ENCODE measurements around the gene SGTA. TPM values are rescaled to one million over a fixed set of nuclear protein-coding genes. Genes with fewer than 3 reads are reported as not detected.

Gene SGTA
- total RNA-seq, 1 experiment from 2014 or later: 85.7 TPM

DNA sequence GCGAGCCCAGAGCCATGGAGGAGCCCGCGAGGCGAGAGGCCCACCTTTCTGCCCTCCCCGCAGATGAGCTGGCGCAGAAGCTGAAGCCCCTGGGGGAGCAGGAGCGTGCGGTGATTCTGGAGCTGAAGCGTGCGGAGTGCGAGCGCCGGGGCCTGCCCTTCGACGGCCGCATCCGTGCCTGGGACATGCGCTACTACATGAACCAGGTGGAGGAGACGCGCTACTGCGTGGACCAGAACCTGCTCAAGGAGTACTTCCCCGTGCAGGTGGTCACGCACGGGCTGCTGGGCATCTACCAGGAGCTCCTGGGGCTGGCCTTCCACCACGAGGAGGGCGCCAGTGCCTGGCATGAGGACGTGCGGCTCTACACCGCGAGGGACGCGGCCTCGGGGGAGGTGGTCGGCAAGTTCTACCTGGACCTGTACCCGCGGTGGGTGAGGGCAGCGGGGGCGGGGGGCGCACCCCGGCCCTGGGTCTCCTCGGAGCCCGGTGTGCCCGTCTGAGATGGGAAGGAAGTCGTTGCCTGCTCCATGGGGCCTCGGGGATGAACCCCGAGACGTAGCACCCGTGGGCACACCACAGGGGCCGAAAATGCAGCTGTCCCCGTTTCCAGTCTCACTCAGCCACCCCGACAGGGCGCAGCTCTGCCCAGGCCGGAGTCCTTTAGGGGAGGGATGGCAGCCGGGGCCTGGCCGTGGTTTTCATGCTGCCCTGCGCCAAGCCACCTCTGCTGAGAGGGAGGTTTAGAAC is 24.5 kb upstream of the SGTA start:
- in situ Hi-C loops (cut with HindIII; ENCODE audit: low pct_unique_long_range_greater_than_20kb, low sequenced_read_pairs) (no loop called here), intact Hi-C loops (cut with micrococcal nuclease; ENCODE audit: unreplicated experiment) (no loop called here)
- TF ChIP-seq POLR2AphosphoS5 (IDR thresholded peaks at IDR 0.05; ENCODE audit: low read depth, low read length) (no peak), SIN3A (IDR thresholded peaks at IDR 0.05; ENCODE audit: borderline replicate concordance, insufficient read depth, low read depth, low read length) (no peak)
- TF ChIP-seq, protein P1, sequence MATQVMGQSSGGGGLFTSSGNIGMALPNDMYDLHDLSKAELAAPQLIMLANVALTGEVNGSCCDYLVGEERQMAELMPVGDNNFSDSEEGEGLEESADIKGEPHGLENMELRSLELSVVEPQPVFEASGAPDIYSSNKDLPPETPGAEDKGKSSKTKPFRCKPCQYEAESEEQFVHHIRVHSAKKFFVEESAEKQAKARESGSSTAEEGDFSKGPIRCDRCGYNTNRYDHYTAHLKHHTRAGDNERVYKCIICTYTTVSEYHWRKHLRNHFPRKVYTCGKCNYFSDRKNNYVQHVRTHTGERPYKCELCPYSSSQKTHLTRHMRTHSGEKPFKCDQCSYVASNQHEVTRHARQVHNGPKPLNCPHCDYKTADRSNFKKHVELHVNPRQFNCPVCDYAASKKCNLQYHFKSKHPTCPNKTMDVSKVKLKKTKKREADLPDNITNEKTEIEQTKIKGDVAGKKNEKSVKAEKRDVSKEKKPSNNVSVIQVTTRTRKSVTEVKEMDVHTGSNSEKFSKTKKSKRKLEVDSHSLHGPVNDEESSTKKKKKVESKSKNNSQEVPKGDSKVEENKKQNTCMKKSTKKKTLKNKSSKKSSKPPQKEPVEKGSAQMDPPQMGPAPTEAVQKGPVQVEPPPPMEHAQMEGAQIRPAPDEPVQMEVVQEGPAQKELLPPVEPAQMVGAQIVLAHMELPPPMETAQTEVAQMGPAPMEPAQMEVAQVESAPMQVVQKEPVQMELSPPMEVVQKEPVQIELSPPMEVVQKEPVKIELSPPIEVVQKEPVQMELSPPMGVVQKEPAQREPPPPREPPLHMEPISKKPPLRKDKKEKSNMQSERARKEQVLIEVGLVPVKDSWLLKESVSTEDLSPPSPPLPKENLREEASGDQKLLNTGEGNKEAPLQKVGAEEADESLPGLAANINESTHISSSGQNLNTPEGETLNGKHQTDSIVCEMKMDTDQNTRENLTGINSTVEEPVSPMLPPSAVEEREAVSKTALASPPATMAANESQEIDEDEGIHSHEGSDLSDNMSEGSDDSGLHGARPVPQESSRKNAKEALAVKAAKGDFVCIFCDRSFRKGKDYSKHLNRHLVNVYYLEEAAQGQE (IDR thresholded peaks at IDR 0.05; ENCODE audit: insufficient read depth in 1 of 2, low read depth in 2 of 2, low read length in 1 of 2): no peak
- Histone ChIP-seq H3K27me3 (ENCODE audit: control insufficient read depth, insufficient read depth, low read length) (no peaks in the 10 kb centered on the region), H3K9me3 (ENCODE audit: control insufficient read depth, insufficient read depth, low read depth, low read length) (no peaks in the 10 kb centered on the region), H3K27ac (ENCODE audit: low read length) (no peak overlapping the region), H3K4me1 (ENCODE audit: control insufficient read depth, insufficient read depth, low read length) (no peaks in the 10 kb centered on the region), H3K36me3 (ENCODE audit: control insufficient read depth, insufficient read depth, low read length) (no peaks in the 10 kb centered on the region), H3K4me3 (ENCODE audit: low read depth in 2 of 2, low read length in 2 of 2) (no peak overlapping the region)
- ATAC-seq (no peak), DNase-seq (ENCODE audit: low read depth, low spot score) (no peak)
- CTCF ChIA-PET: no interaction called here
- POLR2A ChIA-PET: no interaction called here
- no TSS peak for BruUV-seq (replicated peaks)

DNA sequence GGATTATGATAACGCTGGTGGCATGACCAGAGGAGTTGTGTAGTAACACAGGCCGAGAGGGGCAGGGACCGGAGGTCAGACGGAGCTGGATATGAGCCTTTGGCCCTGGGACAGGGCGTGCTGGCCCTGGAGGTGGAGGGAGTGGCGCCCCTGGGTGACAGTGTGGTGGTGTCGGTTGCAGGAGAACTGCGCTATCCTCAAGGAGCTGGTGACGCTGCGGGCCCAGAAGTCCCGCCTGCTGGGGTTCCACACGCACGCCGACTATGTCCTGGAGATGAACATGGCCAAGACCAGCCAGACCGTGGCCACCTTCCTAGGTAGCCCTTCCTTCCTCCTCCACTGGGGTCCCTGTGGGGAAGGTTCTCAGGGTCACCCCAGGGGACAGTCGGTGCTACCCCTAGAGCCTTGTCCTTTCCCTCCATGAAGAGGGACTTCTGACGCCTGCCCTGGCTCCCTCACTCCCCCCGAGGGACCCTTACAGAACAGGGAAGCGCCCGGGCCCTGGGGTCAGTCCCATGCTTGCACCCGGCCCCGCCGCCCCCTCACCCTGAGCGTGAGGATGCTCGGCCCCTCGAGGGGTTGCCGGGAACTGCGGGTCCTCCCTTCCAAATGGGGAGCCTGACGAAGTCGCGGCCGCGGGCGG is 23.8 kb upstream of the SGTA start:
- ChIA-PET POLR2A (no interaction called here), CTCF (no interaction called here)
- Histone ChIP-seq H3K4me1 (ENCODE audit: control insufficient read depth, insufficient read depth, low read length) (no peaks in the 10 kb centered on the region), H3K36me3 (ENCODE audit: control insufficient read depth, insufficient read depth, low read length) (no peaks in the 10 kb centered on the region), H3K4me3 (ENCODE audit: low read depth in 2 of 2, low read length in 2 of 2) (no peak overlapping the region), H3K9me3 (ENCODE audit: control insufficient read depth, insufficient read depth, low read depth, low read length) (no peaks in the 10 kb centered on the region), H3K27me3 (ENCODE audit: control insufficient read depth, insufficient read depth, low read length) (no peaks in the 10 kb centered on the region), H3K27ac (ENCODE audit: low read length) (no peak overlapping the region)
- in situ Hi-C loops (cut with HindIII; ENCODE audit: low pct_unique_long_range_greater_than_20kb, low sequenced_read_pairs) (no loop called here), intact Hi-C loops (cut with micrococcal nuclease; ENCODE audit: unreplicated experiment) (no loop called here)
- TF ChIP-seq, protein P1 (IDR thresholded peaks at IDR 0.05; ENCODE audit: insufficient read depth in 1 of 2, low read depth in 2 of 2, low read length in 1 of 2): no peak
- TF ChIP-seq SIN3A (IDR thresholded peaks at IDR 0.05; ENCODE audit: borderline replicate concordance, insufficient read depth, low read depth, low read length) (no peak), POLR2AphosphoS5 (IDR thresholded peaks at IDR 0.05; ENCODE audit: low read depth, low read length) (no peak), TCF7L2 (IDR thresholded peaks at IDR 0.05; ENCODE audit: low read depth, low read length) (no peak)
- TF ChIP-seq, protein P2, sequence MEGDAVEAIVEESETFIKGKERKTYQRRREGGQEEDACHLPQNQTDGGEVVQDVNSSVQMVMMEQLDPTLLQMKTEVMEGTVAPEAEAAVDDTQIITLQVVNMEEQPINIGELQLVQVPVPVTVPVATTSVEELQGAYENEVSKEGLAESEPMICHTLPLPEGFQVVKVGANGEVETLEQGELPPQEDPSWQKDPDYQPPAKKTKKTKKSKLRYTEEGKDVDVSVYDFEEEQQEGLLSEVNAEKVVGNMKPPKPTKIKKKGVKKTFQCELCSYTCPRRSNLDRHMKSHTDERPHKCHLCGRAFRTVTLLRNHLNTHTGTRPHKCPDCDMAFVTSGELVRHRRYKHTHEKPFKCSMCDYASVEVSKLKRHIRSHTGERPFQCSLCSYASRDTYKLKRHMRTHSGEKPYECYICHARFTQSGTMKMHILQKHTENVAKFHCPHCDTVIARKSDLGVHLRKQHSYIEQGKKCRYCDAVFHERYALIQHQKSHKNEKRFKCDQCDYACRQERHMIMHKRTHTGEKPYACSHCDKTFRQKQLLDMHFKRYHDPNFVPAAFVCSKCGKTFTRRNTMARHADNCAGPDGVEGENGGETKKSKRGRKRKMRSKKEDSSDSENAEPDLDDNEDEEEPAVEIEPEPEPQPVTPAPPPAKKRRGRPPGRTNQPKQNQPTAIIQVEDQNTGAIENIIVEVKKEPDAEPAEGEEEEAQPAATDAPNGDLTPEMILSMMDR (IDR thresholded peaks at IDR 0.05): no peak
- ATAC-seq (no peak), DNase-seq (ENCODE audit: low read depth, low spot score) (no peak)
- no TSS peak for BruUV-seq (replicated peaks)
